ENCODE data around the gene LEPR. TPM values are rescaled to one million over a fixed set of nuclear protein-coding genes. Genes with fewer than 3 reads are reported as not detected.

The LEPR gene
- total RNA-seq, 4 donors from 2014 or later, result 1.2 to 20.4 (median 6.3) TPM

GRCh38 chr1:65429078-65429477 is 8.6 kb downstream of the LEPR start:
- H3K27me3 ChIP-seq, result no peaks in the 10 kb centered on the region
- peaks cover 8 to 77% (median 9%) of the 10 kb centered on the region in 3 donors for H3K36me3 ChIP-seq
- no peak for TF ChIP-seq CTCF (IDR thresholded peaks at IDR 0.05)
- TF ChIP-seq POLR2A (IDR thresholded peaks at IDR 0.05), result no peak
- no peak overlapping the region for H3K4me3 ChIP-seq
- no peaks in the 10 kb centered on the region for H3K9me3 ChIP-seq
- H3K27ac ChIP-seq, result peak overlapping the region in 3 of 4 donors; percentile 69 to 75 (median 73)
- 85 to 93% methylated on average over 2 of the region's 2 CpGs for WGBS, 2 donors
- intact Hi-C loops (cut with DNase I), result no loop called here
- peaks cover 0 to 53% (median 29%) of the 10 kb centered on the region in 3 donors for H3K4me1 ChIP-seq
- no peak for DNase-seq

GRCh38 chr1:65429806-65430205 is 9.3 kb downstream of the LEPR start:
- 27 to 34% methylated on average over 7 of the region's 7 CpGs for WGBS, 2 donors
- peak overlapping the region; percentile 57 to 75 (median 63) for H3K27ac ChIP-seq
- intact Hi-C loops (cut with DNase I), result no loop called here
- no peaks in the 10 kb centered on the region for H3K9me3 ChIP-seq
- no peak overlapping the region for H3K4me3 ChIP-seq
- no peak for DNase-seq
- TF ChIP-seq CTCF (IDR thresholded peaks at IDR 0.05) (no peak), POLR2A (IDR thresholded peaks at IDR 0.05) (no peak)
- no peaks in the 10 kb centered on the region for H3K27me3 ChIP-seq
- H3K4me1 ChIP-seq, result peaks cover 0 to 46% (median 23%) of the 10 kb centered on the region in 3 donors
- H3K36me3 ChIP-seq, result peaks cover 8 to 84% (median 9%) of the 10 kb centered on the region in 3 donors

- no peaks in the 10 kb centered on the region for H3K27me3 ChIP-seq
- no peaks in the 10 kb centered on the region for H3K9me3 ChIP-seq
- H3K27ac ChIP-seq, result peak overlapping the region; percentile 57 to 75 (median 67)
- WGBS, 2 donors, result 0 to 34% methylated on average over 1 of the region's 1 CpG
- peaks cover 0 to 39% (median 18%) of the 10 kb centered on the region in 3 donors for H3K4me1 ChIP-seq
- no peak overlapping the region for H3K4me3 ChIP-seq
- TF ChIP-seq CTCF (IDR thresholded peaks at IDR 0.05) (peak in 5 of 6 experiments; percentile 18 to 56 (median 38)), POLR2A (IDR thresholded peaks at IDR 0.05) (no peak)
- intact Hi-C loops (cut with DNase I), result no loop called here
- peaks cover 6 to 80% (median 8%) of the 10 kb centered on the region in 3 donors for H3K36me3 ChIP-seq
- DNase-seq, result no peak
Observed at GRCh38 chr1:65431111-65431705, 10.7 kb downstream of the LEPR start.

- H3K4me1 ChIP-seq, result peaks cover 0 to 39% (median 18%) of the 10 kb centered on the region in 3 donors
- 80 to 82% methylated on average over 8 of the region's 8 CpGs for WGBS, 2 donors
- no peak overlapping the region for H3K4me3 ChIP-seq
- H3K27ac ChIP-seq, result no peak overlapping the region
- intact Hi-C loops (cut with DNase I), result no loop called here
- H3K9me3 ChIP-seq, result no peaks in the 10 kb centered on the region
- no peak for TF ChIP-seq CTCF (IDR thresholded peaks at IDR 0.05)
- TF ChIP-seq POLR2A (IDR thresholded peaks at IDR 0.05), result no peak
- peaks cover 0 to 63% (median 0%) of the 10 kb centered on the region in 3 donors for H3K36me3 ChIP-seq
- H3K27me3 ChIP-seq, result no peaks in the 10 kb centered on the region
- no peak for DNase-seq
Observed at GRCh38 chr1:65432918-65433317, 12.4 kb downstream of the LEPR start.

GRCh38 chr1:65434255-65434654 is 13.8 kb downstream of the LEPR start:
- H3K27ac ChIP-seq, result no peak overlapping the region

More at GRCh38 chr1:65434255-65434654, 13.8 kb downstream of the LEPR start:
- no peak for TF ChIP-seq POLR2A (IDR thresholded peaks at IDR 0.05)
- TF ChIP-seq CTCF (IDR thresholded peaks at IDR 0.05), result peak in 3 of 6 experiments; percentile 4 to 14 (median 10)
- Histone ChIP-seq H3K9me3 (no peaks in the 10 kb centered on the region), H3K27me3 (no peaks in the 10 kb centered on the region), H3K4me1 (peaks cover 0 to 34% (median 18%) of the 10 kb centered on the region in 3 donors), H3K4me3 (no peak overlapping the region), H3K36me3 (peaks cover 0 to 50% (median 0%) of the 10 kb centered on the region in 3 donors)
- intact Hi-C loops (cut with DNase I), result no loop called here
- no peak for DNase-seq
- WGBS, 2 donors, result 93 to 96% methylated on average over 1 of the region's 1 CpG

Data from esophagus squamous epithelium (tissue), 5 donors.